Omental fat pad (tissue), 4 donors: Measurements from ENCODE around the gene FAM76B. TPM values are rescaled to one million over a fixed set of nuclear protein-coding genes. Genes with fewer than 3 reads are reported as not detected.

ENCODE experiments used
- ATAC-seq: fragments of 150-250 bp; one replicate; pipeline ENCODE4 v1.9.1; 2016; ENCODE audit warnings: mild to moderate bottlenecking, moderate library complexity; ENCODE audit not compliant: low FRiP score
- DNase-seq: peaks from one replicate; pipeline ENCODE4 v3.0.0-alpha.2; 2019; ENCODE audit warnings: low spot score
- CTCF ChIP-seq, 3 donors: fragments of 450-650 bp; IDR thresholded peaks; one replicate each; pipeline ENCODE4 v1.5.1; 2016 to 2017; ENCODE audit warnings: antibody characterized with exemption in 3 of 3, mild to moderate bottlenecking in 3 of 3, moderate library complexity in 2 of 3
- total RNA-seq, 4 donors: library from RNA; depleted of rRNA; stranded (reverse); fragments of >200 nt; gene quantifications; one replicate each; pipeline ENCODE4 v1.1.0, GENCODE V29; 2016

Gene FAM76B
- total RNA-seq, 4 donors from 2014 or later: 16.5 to 40.0 (median 25.3) TPM

GRCh38 chr11:95780544-95780943, 9.0 kb downstream of the FAM76B start:
- DNase-seq: no peak
- ATAC-seq: no peak
- TF ChIP-seq CTCF (IDR thresholded peaks at IDR 0.05): no peak

- ATAC-seq: no peak
- no peak for TF ChIP-seq CTCF (IDR thresholded peaks at IDR 0.05)
- no peak for DNase-seq
Observed at GRCh38 chr11:95778699-95779098, 10.9 kb downstream of the FAM76B start.

GRCh38 chr11:95776859-95777258, 12.7 kb downstream of the FAM76B start:
- ATAC-seq (no peak), DNase-seq (no peak)
- TF ChIP-seq CTCF (IDR thresholded peaks at IDR 0.05): no peak

- DNase-seq: no peak
- no peak for TF ChIP-seq CTCF (IDR thresholded peaks at IDR 0.05)
- no peak for ATAC-seq
Observed at GRCh38 chr11:95768521-95768920, 21.1 kb downstream of the FAM76B start.

GRCh38 chr11:95767498-95767897, 22.1 kb downstream of the FAM76B start:
- TF ChIP-seq CTCF (IDR thresholded peaks at IDR 0.05): no peak
- DNase-seq: no peak
- peak; percentile 64 for ATAC-seq

GRCh38 chr11:95766701-95767100, 22.9 kb downstream of the FAM76B start:
- no peak for TF ChIP-seq CTCF (IDR thresholded peaks at IDR 0.05)
- DNase-seq (no peak), ATAC-seq (no peak)

GRCh38 chr11:95764267-95764898, 25.2 kb downstream of the FAM76B start:
- no peak for ATAC-seq
- no peak for DNase-seq
- peak in 1 of 3 donors; percentile 62 for TF ChIP-seq CTCF (IDR thresholded peaks at IDR 0.05)
